PC-3 (cell line): Measurements from ENCODE around the gene ZGRF1.

ENCODE experiments used
- EZH2 ChIP-seq: fragments of 300-600 bp; sonication (generic); IDR thresholded peaks from one replicate; pipeline ENCODE4 v1.6.1; 2017; ENCODE audit warnings: antibody characterized with exemption, mild to moderate bottlenecking, low read length; ENCODE audit not compliant: unreplicated experiment
- EZH2phosphoT487 ChIP-seq: fragments of 300-600 bp; sonication (generic); IDR thresholded peaks from 2 replicates; pipeline ENCODE4 v1.6.1; 2018; ENCODE audit warnings: mild to moderate bottlenecking, antibody characterized with exemption, low read length, borderline replicate concordance
- TF ChIP-seq, protein P1 (sequence below): fragments of 300-600 bp; sonication (generic); conservative IDR thresholded peaks from 2 replicates; pipeline ENCODE4 v1.5.1; 2017; ENCODE audit warnings: antibody characterized with exemption, low read depth, mild to moderate bottlenecking, low read length

- TF ChIP-seq EZH2phosphoT487 (no peak), EZH2 (no peak)
- TF ChIP-seq, protein P1, sequence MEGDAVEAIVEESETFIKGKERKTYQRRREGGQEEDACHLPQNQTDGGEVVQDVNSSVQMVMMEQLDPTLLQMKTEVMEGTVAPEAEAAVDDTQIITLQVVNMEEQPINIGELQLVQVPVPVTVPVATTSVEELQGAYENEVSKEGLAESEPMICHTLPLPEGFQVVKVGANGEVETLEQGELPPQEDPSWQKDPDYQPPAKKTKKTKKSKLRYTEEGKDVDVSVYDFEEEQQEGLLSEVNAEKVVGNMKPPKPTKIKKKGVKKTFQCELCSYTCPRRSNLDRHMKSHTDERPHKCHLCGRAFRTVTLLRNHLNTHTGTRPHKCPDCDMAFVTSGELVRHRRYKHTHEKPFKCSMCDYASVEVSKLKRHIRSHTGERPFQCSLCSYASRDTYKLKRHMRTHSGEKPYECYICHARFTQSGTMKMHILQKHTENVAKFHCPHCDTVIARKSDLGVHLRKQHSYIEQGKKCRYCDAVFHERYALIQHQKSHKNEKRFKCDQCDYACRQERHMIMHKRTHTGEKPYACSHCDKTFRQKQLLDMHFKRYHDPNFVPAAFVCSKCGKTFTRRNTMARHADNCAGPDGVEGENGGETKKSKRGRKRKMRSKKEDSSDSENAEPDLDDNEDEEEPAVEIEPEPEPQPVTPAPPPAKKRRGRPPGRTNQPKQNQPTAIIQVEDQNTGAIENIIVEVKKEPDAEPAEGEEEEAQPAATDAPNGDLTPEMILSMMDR = no peak
Observed at GRCh38 chr4:112651641-112652040, 14.9 kb upstream of the ZGRF1 start.
